ENCODE results near the gene KYNU.

Gene KYNU

GRCh38 chr2:142980246-142981068 is 103.0 kb downstream of the KYNU start:
- Histone ChIP-seq H3K27me3 (ENCODE audit: insufficient read depth, poor library complexity, severe bottlenecking) (no peaks in the 10 kb centered on the region), H3K4me3 (ENCODE audit: severe bottlenecking) (no peak overlapping the region), H3K27ac (ENCODE audit: poor library complexity, severe bottlenecking) (no peak overlapping the region), H3K36me3 (ENCODE audit: low read depth) (no peaks in the 10 kb centered on the region), H3K4me1 (ENCODE audit: insufficient read depth, poor library complexity, severe bottlenecking) (peaks cover 5% of the 10 kb centered on the region), H3K9me3 (ENCODE audit: severe bottlenecking) (no peaks in the 10 kb centered on the region)
- ATAC-seq (ENCODE audit: low read depth) (peak; percentile 71), DNase-seq (ENCODE audit: low spot score) (no peak)
- TF ChIP-seq CTCF (IDR thresholded peaks at IDR 0.05; ENCODE audit: poor library complexity, severe bottlenecking) = peak; percentile 86

GRCh38 chr2:142981069-142981378 is 103.6 kb downstream of the KYNU start:
- peak; percentile 63 for TF ChIP-seq CTCF (IDR thresholded peaks at IDR 0.05; ENCODE audit: poor library complexity, severe bottlenecking)
- Histone ChIP-seq H3K27me3 (ENCODE audit: insufficient read depth, poor library complexity, severe bottlenecking) (no peaks in the 10 kb centered on the region), H3K36me3 (ENCODE audit: low read depth) (no peaks in the 10 kb centered on the region), H3K27ac (ENCODE audit: poor library complexity, severe bottlenecking) (no peak overlapping the region), H3K4me1 (ENCODE audit: insufficient read depth, poor library complexity, severe bottlenecking) (peaks cover 5% of the 10 kb centered on the region), H3K4me3 (ENCODE audit: severe bottlenecking) (no peak overlapping the region), H3K9me3 (ENCODE audit: severe bottlenecking) (no peaks in the 10 kb centered on the region)
- ATAC-seq (ENCODE audit: low read depth) (no peak), DNase-seq (ENCODE audit: low spot score) (no peak)

GRCh38 chr2:142981756-142982155 is 104.3 kb downstream of the KYNU start:
- H3K27me3 ChIP-seq (ENCODE audit: insufficient read depth, poor library complexity, severe bottlenecking) = no peaks in the 10 kb centered on the region
- H3K9me3 ChIP-seq (ENCODE audit: severe bottlenecking) = no peaks in the 10 kb centered on the region
- no peaks in the 10 kb centered on the region for H3K36me3 ChIP-seq (ENCODE audit: low read depth)
- DNase-seq (ENCODE audit: low spot score) = no peak
- no peak for TF ChIP-seq CTCF (IDR thresholded peaks at IDR 0.05; ENCODE audit: poor library complexity, severe bottlenecking)
- peaks cover 5% of the 10 kb centered on the region for H3K4me1 ChIP-seq (ENCODE audit: insufficient read depth, poor library complexity, severe bottlenecking)
- no peak overlapping the region for H3K4me3 ChIP-seq (ENCODE audit: severe bottlenecking)
- ATAC-seq (ENCODE audit: low read depth) = no peak
- no peak overlapping the region for H3K27ac ChIP-seq (ENCODE audit: poor library complexity, severe bottlenecking)

GRCh38 chr2:142983174-142983573 is 105.7 kb downstream of the KYNU start:
- ATAC-seq (ENCODE audit: low read depth) = no peak

More at GRCh38 chr2:142983174-142983573, 105.7 kb downstream of the KYNU start:
- no peak for DNase-seq (ENCODE audit: low spot score)
- Histone ChIP-seq H3K4me3 (ENCODE audit: severe bottlenecking) (no peak overlapping the region), H3K27me3 (ENCODE audit: insufficient read depth, poor library complexity, severe bottlenecking) (no peaks in the 10 kb centered on the region), H3K27ac (ENCODE audit: poor library complexity, severe bottlenecking) (no peak overlapping the region), H3K36me3 (ENCODE audit: low read depth) (no peaks in the 10 kb centered on the region), H3K4me1 (ENCODE audit: insufficient read depth, poor library complexity, severe bottlenecking) (peaks cover 5% of the 10 kb centered on the region), H3K9me3 (ENCODE audit: severe bottlenecking) (no peaks in the 10 kb centered on the region)
- no peak for TF ChIP-seq CTCF (IDR thresholded peaks at IDR 0.05; ENCODE audit: poor library complexity, severe bottlenecking)
